NCI-H1048 (cell line): ENCODE results near the gene SHROOM4.

ENCODE experiments used
- DNase-seq: peaks from one replicate; lab custom pipeline; 2025; lab: John Stamatoyannopoulos, UW

Gene SHROOM4

DNA sequence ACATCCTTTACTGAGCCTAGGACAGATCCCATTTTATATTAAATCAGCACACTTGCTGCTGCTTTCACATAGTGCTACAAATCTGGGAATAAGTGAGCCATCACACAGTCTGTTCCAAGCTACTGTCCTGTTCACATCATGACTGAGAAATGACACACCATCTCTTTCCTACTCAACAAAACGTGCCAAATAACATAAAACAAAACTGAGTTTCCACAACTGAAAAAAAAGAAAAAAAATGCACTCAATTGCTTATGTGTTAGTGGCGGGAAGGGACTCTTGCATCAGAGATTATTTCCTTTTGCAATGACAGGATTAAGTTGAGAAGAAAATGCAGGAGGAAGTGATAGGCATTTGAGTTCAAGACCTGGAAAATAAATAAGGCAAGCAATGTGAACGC is 109.0 kb downstream of the SHROOM4 start:
- no peak for DNase-seq

DNA sequence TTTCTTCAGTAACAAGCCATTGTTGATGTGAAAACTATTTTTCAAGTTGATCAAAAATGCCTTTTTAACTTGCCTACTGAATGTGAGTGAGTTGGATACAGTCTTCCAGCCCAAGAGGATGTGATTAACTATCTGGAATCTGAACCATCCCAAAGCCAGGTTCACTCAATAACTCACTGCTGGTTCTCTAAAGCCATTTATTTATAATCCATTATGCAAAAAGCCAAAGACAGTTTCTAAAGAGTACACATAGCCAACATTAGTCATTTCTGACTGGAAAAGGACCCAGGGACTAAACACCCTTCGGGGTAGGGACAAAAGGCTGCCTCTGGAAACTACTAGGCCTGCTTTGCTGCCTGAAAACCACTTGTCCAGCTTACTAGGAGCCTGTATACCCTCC is 109.6 kb downstream of the SHROOM4 start:
- no peak for DNase-seq

DNA sequence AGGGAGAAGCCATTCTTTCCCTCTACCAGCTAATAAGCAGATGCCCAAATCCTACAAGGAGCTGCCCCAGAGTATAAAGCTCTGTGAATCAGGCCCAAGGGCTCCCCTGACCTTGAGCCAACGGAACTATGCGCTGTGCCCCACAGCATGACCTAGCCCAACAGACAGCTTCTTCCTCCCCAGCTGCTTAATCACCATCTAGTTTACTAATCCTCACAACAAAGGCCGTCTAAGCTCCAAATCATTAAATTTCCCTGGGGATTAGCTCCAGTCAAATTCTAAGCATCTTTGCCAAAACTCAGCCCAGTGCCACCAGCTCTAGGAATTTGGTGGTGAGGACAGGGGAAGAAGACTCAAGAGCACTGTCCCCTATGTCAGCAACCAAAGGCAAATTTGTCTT is 113.1 kb downstream of the SHROOM4 start:
- no peak for DNase-seq

DNA sequence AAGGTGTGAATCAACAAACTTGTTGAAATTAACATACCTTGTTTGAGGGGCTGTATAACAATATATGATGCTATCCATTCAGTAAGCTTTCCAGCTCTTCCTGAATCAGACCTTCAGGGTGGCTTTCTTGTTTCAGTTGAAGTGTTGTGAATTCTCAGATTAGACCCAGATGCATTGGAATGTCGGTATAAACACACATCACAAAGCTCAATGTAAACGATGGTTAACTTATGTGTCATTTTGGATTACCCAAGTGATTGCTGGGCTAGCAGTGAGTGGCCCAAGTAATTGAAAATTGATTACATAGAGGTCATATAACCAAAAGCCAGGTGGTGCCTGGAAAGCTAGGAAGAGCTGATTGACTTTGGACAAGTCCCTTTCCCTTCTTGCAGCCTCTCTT is 115.0 kb downstream of the SHROOM4 start:
- DNase-seq, result no peak

DNA sequence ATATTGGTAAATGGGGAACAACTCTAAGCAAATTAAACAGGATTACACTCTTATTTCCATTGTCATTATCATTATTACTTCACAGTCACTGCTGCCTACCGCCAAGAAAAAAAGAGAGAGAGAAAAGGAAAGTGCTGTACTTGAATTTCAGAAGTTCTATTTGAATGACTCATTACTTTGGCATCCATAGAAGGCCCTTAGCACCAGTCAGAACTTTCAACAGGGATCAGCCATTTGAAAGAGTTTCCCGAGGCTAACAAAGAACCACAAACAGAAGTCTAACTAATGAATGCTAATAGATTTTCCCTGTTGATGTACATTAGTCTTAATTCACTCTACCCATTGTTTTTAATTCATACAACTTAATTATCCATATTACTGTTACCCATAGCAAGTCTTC is 116.3 kb downstream of the SHROOM4 start:
- DNase-seq, result no peak

DNA sequence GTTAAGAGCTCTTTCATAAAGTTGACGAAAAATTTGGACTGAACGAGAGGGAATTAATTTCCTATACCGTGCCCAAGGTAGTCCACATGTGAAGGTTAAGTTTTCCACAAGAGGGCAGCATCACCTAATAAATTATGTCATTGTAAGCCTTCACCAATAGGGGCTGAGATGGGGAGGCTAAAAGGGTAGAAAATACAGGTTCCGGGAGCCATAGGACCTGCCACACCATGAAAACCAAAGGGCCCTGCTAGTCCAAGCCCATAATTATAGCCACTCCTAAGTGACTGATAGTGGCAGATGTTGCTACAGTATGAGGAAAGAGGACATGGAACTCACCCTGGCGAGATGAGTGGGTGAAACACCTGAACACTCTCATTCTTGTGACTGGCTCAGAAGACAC is 122.2 kb downstream of the SHROOM4 start:
- DNase-seq, result no peak

DNA sequence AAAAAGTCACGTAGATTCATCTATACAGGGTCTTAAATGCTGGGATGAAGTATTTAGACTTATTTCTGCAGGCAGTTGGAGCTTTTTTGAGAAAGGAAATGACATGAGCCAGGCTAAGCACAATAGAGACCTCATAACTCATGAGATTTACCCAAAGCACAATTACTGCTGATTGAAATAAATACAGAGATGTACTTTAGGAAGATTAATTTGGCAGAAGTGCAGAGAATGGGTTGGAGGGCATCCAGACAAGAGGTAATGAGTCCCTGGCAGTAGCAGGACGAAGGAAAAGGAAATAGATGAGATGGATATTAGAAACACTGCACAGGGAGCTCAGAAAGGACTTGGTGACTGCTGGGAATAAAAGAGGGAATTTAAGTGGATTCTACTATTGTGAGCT is 129.1 kb downstream of the SHROOM4 start:
- DNase-seq, result no peak

DNA sequence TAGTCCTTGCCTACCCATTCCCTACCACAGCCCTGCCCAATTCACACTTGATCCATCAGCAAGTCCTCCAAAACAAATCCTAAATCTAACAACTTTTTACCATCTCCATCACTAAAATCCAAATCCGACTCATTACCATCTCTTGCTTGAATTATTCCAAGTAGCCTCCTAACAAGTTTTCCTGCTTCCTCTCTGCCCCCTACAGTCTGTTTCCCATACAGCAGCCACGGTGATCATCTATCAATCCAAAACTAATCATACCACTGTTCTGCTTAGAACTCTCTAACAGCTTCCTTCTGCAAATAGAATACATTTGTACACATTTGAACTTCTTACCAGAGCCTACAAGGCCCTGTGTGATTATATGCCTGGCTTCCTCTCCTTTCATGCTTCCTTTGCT is 133.0 kb downstream of the SHROOM4 start:
- DNase-seq, result no peak

DNA sequence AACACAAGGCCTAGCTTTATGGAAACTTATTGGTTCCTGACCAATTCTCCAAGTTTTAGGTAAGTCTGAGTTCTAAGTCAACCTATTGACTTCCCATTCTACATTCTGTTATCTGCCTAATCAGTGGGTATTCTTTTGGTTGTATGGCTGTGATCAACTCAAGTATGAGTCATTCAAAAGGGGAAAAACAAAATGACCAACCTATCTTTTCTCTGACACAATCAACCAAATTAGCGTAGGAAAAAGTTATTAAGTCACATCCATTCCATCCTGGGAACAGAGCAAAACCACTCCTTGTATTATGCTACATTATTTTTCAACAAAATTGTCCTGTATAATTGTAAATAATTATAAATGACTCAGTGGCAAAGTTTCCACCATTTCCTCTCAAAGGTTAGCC is 136.2 kb downstream of the SHROOM4 start:
- DNase-seq, result no peak

DNA sequence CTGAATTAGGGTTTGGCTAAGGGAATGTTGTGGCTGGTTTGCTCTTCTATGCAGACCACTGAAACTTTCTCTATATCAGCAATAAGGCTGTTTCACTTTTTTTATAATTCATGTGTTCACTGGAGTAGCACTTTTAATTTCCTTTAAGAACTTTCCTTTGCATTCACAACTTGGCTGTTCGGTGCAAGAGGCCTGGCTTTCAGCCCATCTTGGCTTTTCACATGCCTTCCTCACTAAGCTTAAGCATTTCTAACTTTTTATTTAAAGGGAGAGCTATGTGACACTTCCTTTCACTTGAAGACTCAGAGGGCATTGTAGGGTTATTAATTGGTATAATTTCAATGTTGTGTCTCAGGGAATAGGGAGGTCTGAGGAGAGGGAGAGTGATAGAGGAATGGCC is 142.3 kb downstream of the SHROOM4 start:
- DNase-seq, result no peak

DNA sequence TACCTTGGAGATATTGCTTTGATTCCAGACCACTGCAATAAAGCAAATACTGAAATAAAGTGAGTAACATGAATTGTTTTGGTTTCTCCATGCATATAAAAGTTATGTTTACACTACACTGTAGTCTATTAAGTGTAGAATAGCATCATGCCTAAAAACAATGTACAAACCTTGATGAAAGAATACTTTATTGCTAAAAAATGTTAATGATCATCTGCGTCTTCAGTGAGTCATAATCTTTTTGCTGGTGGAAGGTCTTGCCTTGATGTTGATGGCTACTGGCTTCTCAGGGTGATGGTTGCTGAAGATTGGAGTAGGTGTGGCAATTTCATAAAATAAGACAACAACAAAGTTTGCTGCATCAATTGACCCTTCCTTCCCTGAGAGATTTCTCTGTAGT is 145.1 kb downstream of the SHROOM4 start:
- DNase-seq, result no peak

DNA sequence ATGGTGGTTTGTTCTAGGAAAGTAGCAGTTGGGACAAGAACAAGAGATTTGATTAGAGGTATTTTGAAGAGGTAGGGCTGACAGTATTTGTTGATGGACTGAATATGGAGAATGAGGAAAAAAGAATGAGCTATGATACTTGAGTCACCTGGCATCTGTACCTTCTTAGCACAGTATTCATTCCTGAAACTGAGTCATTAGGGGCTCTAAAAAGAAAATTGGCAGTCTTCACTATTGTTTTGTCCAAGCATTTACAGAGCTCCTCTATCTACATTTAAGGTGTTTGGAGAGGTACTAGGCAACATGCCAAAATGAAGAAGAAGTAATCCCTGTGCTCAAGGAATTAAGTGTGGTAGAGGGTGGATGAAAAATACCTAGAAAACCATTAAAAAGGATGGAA is 165.8 kb downstream of the SHROOM4 start:
- no peak for DNase-seq

DNA sequence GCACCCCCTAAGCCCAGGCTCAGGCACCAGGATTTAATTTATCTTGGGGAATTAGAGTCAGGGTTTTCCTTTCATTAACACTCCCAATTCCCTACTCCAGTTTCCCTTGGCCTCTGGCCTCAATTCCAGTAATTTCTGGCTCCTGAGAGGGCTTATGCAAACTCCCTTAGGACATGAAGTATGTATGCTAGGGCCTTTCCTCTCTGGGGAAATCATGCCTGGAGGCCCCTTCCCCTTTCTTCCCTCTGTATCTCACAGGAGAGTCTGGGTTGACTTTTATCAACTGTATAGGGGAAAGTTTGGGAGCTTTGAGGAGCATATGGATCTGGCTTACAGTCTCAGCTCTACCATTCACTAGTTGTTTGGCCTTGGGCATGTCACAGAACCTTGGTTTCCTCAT is 169.5 kb downstream of the SHROOM4 start:
- no peak for DNase-seq

DNA sequence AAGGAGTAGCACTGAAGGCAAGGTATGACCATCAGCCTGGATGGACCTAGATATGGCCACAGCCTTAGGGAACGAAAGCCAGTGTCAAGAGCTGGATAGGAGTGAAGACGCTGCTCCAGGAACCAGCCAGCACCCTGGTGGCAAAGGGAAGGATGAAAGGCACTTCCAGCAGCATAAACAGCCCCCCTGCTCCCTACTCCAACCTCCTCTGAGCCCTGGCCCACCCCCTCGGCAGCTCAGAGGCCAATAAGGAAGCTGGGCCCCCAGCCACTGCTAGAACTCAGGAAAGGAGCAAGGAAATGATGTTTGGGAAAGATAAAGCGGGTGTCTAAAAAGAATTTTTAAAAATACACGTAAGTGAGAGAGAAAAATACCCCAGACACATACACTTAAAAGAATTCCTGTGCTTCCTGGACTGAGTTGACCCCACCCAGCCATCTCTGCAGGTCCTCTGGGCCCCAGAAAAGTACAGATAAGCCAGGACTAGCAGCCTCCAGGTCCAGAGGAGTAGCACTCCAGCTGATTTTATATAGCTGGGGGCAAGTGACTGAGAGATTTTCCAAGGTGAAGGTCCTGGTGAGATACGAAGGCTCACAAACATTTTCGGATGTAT is 170.4 kb downstream of the SHROOM4 start:
- DNase-seq, result no peak

DNA sequence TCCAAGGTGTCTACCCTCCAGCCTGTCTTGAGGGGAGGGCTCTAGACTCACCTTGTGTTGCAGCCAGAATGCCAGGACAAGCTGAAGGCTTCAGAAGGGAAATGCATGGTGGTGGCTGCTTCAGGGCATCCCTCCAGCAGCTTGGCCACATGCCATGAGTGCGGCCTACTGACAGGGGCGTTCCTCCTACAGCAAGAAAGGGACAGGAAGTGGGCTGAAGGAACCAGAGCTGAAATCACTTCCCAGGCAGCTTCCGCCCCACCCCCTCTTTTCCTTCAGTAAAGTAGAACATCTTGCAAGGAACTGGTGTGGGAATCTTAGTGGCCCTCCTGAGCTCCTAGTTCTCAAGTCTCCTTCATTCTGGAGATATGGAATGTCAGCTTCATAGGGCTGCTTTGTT is 175.9 kb downstream of the SHROOM4 start:
- no peak for DNase-seq

DNA sequence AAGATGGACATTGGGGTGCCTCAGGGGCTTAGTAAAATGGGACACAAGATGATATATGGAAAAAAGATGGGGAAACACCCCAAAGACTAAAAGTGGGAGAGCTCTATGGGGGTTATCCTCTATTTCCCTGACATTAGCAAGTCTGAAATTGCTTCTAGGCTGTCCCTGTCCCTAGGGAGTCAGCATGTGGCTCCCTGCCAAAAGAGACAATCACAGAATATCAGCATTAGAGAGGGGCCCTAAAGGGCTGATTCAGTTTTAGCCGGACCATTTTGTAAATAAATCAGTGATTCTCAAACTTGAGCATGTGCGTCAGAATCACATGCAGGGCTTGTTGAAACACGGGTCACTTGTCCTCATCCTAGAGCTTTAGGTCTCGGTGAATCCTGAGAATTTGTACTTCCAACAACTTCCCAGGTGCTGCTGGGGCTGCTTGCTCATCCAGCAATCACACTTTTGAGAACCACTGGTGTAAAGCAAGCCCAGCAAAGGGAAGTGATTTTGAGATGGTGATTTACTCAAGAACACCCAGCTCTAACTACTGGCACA is 178.1 kb downstream of the SHROOM4 start:
- DNase-seq, result no peak

DNA sequence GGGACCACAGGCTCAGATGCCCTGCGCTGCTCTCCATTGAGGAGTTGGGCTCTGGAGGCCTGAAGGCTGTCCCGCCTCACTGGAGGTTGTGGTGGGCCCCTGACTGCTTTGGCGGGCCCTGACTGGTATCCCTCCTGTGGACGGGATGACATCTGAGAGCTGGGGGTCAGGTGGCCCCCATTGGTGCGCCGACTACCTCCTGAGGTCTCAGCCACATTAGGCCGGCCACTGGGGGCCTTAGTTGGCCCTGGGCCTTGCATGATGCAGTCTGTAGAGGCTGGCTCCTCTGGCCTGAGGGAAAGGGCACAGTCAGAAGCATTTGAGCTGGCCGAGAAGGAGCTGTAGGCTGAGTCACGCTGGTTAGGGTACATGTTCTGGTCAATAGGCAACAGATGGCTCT is 178.8 kb downstream of the SHROOM4 start:
- DNase-seq, result no peak

DNA sequence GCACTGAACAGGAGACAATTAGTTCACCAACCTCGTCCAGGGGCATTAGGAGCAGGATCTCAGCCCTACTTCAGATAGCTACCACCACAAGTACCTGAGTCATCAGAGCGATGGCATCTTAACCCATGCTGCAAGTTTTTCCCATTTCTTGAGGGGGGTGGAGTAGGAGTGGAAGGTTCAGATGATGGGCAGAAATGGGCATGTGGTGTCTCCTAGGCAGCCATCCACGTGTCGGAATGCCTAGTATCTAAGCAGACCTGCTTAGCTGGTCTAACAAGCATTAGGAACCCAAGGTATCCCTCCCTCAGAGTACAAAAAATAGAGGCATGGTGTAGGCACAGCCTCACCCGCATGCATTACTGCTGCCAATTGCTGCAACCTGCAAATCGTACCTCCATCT is 184.2 kb downstream of the SHROOM4 start:
- no peak for DNase-seq

DNA sequence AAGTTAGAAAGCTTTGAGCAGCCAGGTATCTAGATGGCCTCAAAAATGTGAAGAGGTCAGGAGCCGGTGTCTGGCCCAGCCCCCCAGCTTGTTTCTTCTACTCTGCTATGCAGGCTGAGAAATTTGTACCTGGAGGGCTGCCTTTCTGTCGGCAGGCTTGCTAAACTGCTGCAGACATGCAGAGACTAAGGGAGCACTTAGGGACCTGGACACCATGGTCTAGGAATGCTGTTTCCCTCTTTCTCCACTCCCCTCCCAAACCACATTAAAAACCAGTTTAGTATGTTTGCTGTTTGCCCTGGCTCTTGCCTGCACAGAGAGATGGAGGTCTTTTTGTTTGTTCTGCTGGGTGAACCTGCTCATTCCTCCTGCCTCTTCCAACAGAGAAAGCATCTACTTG is 186.3 kb downstream of the SHROOM4 start:
- DNase-seq, result no peak

DNA sequence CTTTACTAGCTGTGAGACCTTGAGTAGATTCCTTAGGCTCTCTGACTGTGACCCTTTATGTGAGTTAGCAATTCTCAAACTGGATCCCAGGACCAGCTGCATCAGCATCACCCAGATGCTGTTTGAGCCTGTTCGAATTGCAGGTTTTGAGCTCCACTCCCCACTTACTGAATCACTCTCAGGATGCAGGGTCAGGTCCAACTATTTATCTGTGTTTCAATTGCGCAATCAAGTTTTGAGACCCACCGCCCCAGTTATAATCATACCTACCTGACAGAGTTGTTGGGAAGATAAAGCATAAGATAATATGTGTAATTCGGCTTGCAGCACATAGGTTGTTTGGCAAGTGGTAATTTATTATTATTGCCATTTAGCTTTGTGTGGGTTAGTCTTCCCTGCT is 187.6 kb downstream of the SHROOM4 start:
- no peak for DNase-seq

DNA sequence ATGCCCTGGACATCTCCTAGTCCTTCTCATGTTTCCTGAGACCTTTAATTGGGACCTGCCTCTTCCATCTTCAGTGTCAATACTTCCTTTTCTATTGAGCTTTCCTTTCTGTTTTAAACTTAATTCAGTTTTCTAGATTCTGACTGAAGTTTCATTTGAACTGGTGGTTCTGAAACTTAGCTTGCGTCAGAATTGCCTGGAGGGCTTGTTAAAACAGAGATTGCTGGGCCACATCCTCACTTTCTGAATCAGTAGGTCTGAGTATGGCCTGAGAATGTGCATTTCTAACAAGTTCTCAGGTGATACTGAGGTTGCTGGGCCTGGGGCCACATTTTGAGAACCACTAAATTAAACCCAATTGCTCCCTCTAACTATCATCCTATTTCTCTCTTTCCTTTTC is 191.2 kb downstream of the SHROOM4 start:
- DNase-seq, result no peak

DNA sequence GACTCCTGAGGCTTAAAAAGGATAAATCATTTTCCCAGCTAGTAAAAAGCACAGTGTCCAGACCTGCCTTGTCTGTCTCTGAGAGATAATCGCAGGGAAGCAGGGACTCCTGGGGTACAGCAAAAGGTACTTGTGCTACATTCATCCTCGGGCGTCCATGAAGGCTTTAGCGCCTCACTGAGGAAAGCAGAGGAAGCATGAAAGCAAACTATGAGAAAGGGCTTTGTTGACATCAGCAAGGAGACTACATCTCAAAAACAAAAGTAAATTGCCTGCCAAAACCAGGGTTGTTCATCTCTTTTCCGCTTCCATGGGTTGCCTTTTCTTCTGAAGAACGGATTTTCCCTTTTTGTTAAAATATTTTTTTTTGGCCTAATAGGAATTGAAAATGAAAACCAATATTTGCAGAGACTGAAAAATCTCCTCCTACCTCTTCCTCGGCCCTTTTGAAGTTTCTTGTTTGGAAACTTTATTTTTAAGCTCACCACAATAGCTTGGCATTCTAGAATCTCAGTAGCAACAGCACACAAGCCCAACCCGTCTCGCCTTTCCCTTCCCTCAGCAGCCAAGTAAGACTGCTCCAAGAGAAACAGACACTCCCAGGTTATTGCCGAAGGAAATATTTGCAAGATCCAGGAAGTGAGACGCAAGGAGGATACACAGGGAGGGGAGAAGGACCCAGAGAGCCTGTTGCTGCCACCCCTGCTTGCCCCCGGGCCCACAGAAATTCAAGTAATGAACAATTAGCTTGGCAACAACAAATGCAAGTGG is 195.0 kb downstream of the SHROOM4 start:
- DNase-seq, result no peak

DNA sequence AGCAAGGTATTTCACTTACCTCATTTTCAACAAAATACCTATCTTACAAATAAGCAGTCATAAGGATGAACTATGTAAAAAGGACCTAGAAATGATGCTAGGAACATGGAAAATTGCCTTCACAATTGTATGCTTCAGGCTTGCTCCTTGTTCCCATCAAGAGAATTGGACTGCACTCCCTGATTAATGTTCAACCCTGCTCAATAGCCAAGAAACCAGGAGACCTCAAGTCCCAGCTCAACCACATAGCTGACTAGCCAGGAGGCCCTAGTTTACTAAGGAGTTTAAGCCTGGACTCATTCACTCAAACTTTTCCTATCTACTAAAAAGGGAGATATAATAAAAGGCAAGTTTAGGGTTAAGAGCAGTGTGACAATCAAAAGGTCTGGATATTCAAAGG is 196.8 kb downstream of the SHROOM4 start:
- DNase-seq, result no peak
